ENCODE results near the gene PDE3B.
A peak's percentile ranks its signal among the peaks of the same experiment; 100 is the strongest.
"Not testable (repeated sequence)": the region's sequence is repeated elsewhere in the genome, so short reads cannot be mapped to it uniquely, and the experiment has no call there.

Gene PDE3B

GRCh38 chr11:14643697-14644225 is at the start of gene PDE3B:
Gene PDE3B, plus strand, starts transcription at chr11:14643804. Its CDS starts 272 bp downstream, at chr11:14644076.
- peak; percentile 31 to 57 (median 44) for DNase-seq (ENCODE audit: low read depth in 3 of 3, low spot score in 1 of 3)

DNA sequence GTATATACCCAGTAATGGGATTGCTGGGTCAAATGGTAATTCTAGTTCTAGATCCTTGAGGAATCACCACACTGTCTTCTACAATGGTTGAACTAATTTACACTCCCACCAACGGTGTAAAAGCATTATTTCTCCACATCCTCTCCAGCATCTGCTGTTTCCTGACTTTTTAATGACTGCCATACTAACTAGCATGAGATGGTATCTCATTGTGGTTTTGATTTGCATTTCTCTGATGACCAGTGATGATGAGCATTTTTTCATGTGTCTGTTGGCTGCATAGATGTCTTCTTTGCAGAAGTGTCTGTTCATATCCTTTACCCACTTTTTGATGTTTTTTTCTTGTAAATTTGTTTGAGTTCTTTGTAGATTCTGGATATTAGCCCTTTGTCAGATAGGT is 48.3 kb upstream of the PDE3B start:
- DNase-seq (ENCODE audit: low read depth in 3 of 3, low spot score in 1 of 3), result not testable (repeated sequence)

GRCh38 chr11:14607713-14608112 is 35.9 kb upstream of the PDE3B start:
- no peak for DNase-seq (ENCODE audit: low read depth in 3 of 3, low spot score in 1 of 3)

DNA sequence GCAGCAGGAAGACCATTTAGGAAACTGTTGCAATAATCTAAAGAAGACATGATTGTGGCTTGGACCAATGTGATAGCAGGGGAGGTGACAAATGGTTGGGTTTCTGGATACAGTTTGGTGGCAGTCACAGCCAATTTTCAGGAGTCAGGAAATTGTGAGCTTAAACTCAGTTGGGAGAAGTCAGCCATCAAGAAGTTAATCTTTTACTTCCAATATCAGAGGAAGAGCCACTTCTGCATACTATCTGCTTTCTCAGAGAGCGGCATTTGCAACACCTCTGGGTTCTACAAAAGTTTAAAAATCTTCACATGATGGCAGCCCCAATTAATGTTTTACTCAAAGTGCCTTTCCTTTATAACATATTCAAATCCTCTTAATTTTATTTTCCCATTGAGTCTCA is 33.7 kb upstream of the PDE3B start:
- no peak for DNase-seq (ENCODE audit: low read depth in 3 of 3, low spot score in 1 of 3)

DNA sequence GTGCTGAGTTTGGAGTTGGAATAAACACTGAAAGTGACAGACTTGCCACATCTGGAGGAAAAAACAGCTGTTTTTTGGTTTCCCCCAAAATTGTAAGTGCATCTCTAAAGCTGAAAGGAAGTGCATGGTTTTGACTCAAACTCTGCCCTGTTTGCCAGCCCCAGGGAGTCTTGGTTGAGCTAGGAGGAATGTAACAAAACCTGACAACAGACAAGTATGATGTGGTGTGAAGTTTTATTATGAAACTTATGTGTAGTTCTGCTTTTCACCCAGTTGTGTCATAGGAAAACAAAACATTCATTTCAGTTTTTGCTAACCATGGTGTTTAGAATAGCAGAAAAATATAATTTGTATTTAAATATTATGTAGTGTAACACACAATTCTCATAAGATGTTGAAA is 31.7 kb upstream of the PDE3B start:
- DNase-seq (ENCODE audit: low read depth in 3 of 3, low spot score in 1 of 3), result no peak

GRCh38 chr11:14612694-14613093 is 30.9 kb upstream of the PDE3B start:
- DNase-seq (ENCODE audit: low read depth in 3 of 3, low spot score in 1 of 3), result no peak

- no peak for DNase-seq (ENCODE audit: low read depth in 3 of 3, low spot score in 1 of 3)
Observed at GRCh38 chr11:14614091-14614622, 29.4 kb upstream of the PDE3B start.

- no peak for DNase-seq (ENCODE audit: low read depth in 3 of 3, low spot score in 1 of 3)
Observed at GRCh38 chr11:14617241-14618027, 26.2 kb upstream of the PDE3B start.

GRCh38 chr11:14618060-14618459 is 25.5 kb upstream of the PDE3B start:
- DNase-seq (ENCODE audit: low read depth in 3 of 3, low spot score in 1 of 3), result no peak

DNA sequence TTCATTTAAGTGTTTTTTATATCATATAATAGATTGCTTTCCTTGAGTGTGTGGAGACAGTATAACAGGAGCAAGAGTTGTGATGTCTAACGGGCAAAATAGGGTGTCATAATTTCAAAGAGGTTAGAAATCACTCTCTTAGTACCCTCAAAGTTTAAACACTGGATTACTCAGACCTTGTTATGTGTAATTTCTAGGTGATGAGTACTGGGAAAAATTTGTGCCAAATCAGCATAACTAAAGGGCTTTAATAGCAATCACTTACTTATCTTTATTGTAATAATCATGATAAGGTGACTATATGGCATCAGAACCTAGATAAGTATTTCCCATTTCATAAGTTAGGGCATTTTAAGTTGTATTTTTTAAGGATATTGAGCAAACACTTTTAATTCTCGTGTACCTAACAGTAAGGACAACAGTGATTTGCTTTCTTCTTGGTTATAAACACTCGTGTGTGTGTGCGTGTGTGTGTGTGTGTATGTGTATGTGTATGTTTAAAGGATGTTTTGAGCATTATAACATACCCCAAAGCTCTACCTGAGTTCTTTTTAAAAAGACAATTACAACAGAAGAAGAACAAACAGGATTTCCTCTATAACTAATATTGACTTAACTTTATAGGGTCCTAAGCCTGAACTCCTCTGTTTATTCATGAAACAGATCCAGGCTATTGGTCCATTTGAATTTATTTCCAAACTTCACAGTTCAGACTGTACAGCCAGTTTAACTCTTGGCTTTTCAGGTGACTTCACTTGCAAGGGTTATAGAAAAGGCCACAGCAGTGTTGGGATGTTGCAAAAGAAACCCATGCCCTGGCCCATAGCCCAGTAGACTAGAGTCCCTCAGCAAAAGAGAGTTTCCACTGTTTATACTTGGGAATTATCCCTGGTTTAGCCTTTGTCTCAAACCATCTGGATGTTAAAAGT is 23.7 kb upstream of the PDE3B start:
- DNase-seq (ENCODE audit: low read depth in 3 of 3, low spot score in 1 of 3), result no peak

DNA sequence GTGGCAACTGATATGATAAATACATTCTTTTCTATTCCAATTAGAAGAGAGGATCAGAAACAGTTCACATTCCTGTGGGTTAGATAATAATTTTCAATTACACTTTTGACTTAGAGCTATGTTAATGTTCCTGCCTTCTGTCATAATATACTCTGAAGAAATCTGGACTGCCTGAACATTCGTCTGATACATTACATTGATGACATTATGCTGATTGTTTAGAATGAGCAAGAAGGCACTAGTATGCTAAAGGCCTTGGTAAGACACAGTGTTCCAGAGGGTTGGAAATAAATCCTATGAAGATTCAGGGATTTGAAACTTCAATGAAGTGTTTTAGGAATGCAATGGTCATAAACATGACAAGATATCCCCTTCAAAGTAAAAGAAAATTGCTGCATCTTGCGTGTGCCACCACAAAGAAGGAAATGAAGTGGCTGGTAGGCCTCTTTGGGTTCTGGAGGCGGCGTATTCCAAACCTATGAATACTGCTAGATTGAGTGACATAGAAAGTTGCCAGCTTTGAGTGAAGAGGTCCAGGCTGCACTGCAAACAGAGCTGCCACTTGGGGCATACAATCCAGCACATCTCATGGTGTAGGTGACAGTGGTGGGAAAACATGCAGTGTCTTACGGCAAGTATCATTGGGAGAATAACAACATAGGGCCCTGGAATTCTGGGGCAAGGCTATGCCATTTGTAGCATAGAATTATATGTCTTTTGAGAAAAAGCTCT is 21.2 kb upstream of the PDE3B start:
- DNase-seq (ENCODE audit: low read depth in 3 of 3, low spot score in 1 of 3), result no peak

GRCh38 chr11:14623036-14623435 is 20.6 kb upstream of the PDE3B start:
- no peak for DNase-seq (ENCODE audit: low read depth in 3 of 3, low spot score in 1 of 3)

DNA sequence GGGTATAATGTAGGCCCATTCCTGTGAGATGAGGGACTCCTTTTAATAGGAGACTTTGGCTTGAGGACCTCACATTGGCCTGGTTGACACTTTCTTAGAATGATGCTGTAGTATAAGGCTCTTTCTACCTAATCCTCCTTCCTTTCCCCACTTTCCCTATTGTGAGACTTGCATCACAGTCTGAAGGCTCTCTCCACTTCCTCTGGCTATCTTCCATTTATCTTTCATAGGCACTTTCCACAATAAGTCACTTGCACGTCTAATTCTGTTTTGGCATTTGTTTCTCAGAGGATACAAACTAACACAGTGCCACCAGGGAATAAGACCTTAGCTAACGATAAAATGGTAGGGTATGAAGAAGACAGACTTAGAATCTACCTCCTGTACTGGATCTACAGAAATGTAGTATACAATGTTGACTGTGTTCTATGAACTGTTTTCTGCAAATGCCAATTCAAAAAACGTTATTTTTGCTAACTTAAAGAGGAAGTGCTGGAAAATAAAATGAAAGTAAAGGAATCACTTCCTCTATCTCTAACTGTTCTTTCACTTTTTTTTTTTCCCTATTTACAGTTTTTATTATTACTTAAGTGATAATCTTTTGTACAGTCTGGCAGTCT is 17.9 kb upstream of the PDE3B start:
- DNase-seq (ENCODE audit: low read depth in 3 of 3, low spot score in 1 of 3), result no peak

DNA sequence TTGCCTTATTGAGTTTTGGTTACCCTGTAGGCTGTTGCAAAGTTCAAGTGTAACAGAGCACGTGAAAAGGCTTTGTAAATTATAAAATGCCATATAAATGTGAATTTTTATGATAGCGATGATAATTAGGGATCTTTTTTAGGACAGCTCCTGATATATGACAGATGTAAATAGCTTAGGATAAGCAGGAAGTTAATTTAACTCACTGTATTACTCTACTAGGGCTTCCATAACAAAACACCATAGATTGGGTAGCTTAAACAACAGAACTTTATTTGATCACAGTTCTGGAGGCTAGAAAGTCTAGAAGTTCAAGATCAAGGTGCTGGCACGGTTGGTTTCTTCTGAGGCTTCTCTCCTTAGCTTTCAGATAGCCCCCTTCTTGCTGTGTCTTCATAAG is 17.0 kb upstream of the PDE3B start:
- DNase-seq (ENCODE audit: low read depth in 3 of 3, low spot score in 1 of 3), result no peak

GRCh38 chr11:14633506-14634224 is 9.9 kb upstream of the PDE3B start:
- DNase-seq (ENCODE audit: low read depth in 3 of 3, low spot score in 1 of 3), result not testable (repeated sequence)

DNA sequence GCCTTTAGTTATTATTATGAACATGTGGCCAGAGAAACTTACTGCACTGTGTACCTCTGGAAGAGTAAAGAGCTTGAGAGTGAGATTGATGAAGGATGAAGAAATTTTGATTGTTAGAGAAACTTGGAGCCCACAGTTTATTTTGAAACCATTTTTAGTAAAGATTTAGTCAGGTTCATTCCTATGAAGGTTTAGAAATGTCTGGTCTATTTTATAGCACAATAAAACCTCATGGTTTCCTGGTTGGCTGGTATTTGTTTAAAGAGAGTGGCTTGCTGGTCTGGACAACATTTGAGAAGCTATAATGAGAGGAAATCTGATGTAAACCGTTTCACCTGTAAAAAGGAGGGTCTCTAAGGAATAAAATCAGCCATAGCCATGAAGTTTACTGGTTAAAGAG is 8.8 kb upstream of the PDE3B start:
- DNase-seq (ENCODE audit: low read depth in 3 of 3, low spot score in 1 of 3), result no peak

GRCh38 chr11:14635546-14635945 is 8.1 kb upstream of the PDE3B start:
- no peak for DNase-seq (ENCODE audit: low read depth in 3 of 3, low spot score in 1 of 3)

GRCh38 chr11:14636119-14636518 is 7.5 kb upstream of the PDE3B start:
- DNase-seq (ENCODE audit: low read depth in 3 of 3, low spot score in 1 of 3), result no peak

DNA sequence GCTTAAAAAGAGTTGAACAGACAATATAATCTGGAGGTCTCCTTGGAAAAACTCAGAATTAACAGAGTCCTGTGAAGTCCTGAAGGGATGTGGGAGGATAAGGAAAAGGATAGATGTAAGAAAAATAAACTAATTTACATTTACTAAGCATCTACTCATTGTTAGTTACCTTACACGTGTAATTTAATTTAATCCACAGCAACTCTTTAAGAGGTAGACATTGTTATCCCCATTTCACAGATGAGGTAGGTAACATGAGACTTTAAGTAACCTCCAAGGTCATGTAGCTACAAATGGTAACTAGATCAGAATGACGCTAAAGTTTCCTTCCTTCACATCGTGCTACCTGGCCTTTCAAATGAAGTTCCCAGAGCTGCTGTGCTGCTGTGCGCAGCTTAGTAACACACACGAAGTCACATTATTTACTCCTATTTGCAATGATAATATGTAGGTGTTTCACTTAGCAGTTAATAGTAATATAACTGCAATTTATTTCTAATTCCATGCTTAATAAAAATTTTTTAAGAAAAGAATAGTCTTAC is 5.7 kb upstream of the PDE3B start:
- no peak for DNase-seq (ENCODE audit: low read depth in 3 of 3, low spot score in 1 of 3)

GRCh38 chr11:14638561-14638960 is 5.0 kb upstream of the PDE3B start:
- no peak for DNase-seq (ENCODE audit: low read depth in 3 of 3, low spot score in 1 of 3)
